ENCODE data around the gene TADA3. TPM values are rescaled to one million over a fixed set of nuclear protein-coding genes. Genes with fewer than 3 reads are reported as not detected.
A peak's percentile ranks its signal among the peaks of the same experiment; 100 is the strongest.

TADA3 gene
- total and polyA plus RNA-seq, 2 of the 4 experiments (the other 2 are of a cell fraction), result 68.0 to 83.0 TPM

GRCh38 chr3:9793161-9793781 is 998 bp upstream of the TADA3 start:
- Histone ChIP-seq H3K27me3 (ENCODE audit: control insufficient read depth, insufficient read depth, low read length) (no peaks in the 10 kb centered on the region), H3K56ac (ENCODE audit: extremely low read depth, insufficient read depth, low read length) (peak overlapping the region; percentile 96), H4K5ac (ENCODE audit: low read depth, low read length) (peak overlapping the region; percentile 90), H4K8ac (ENCODE audit: low read depth in 2 of 2, low read length in 2 of 2) (peak overlapping the region; percentile 84 to 88), H3K9me1 (ENCODE audit: insufficient read depth, low read length) (peaks cover 15% of the 10 kb centered on the region), H3K4me1 (ENCODE audit: control insufficient read depth, insufficient read depth, low read length) (peaks cover 9% of the 10 kb centered on the region), H2BK5ac (ENCODE audit: low read depth, low read length, poor library complexity, severe bottlenecking) (peak overlapping the region; percentile 85), H2BK20ac (ENCODE audit: low read depth, low read length) (no peak overlapping the region), H3K36me3 (ENCODE audit: control insufficient read depth, insufficient read depth, low read length) (peaks cover 33% of the 10 kb centered on the region), H2BK120ac (ENCODE audit: low read depth, low read length) (peak overlapping the region; percentile 28; the same call in 1 of the 2 replicates), H4K20me1 (ENCODE audit: insufficient read depth, low read length) (peaks cover 26% of the 10 kb centered on the region; the same call in 1 of the 2 replicates), H2AFZ (replicated peaks; ENCODE audit: low read length, poor library complexity) (peak overlapping the region; percentile 94), H3K23ac (ENCODE audit: low read depth, low read length) (peak overlapping the region; percentile 93), H2AK5ac (ENCODE audit: low read depth, low read length) (peak overlapping the region; percentile 100), H3K9me3 (ENCODE audit: control insufficient read depth, insufficient read depth, low read length) (no peaks in the 10 kb centered on the region), H3K79me1 (ENCODE audit: low read depth in 1 of 2, low read length in 2 of 2) (peaks cover 39 to 58% of the 10 kb centered on the region in 2 experiments), H2AK9ac (replicated peaks; ENCODE audit: low read depth, low read length, poor library complexity) (peak overlapping the region; percentile 95), H4K91ac (ENCODE audit: insufficient read depth, low read depth, low read length) (peak overlapping the region; percentile 87), H3K18ac (ENCODE audit: low read depth, low read length) (peak overlapping the region; percentile 26), H3K4ac (ENCODE audit: low read depth, low read length) (peak overlapping the region; percentile 97), H3K27ac (ENCODE audit: insufficient read depth, low read length) (peak overlapping the region; percentile 95), H3K4me3 (ENCODE audit: insufficient read depth, low read depth, low read length) (peak overlapping the region; percentile 88), H3K14ac (replicated peaks; ENCODE audit: low read depth, low read length) (peak overlapping the region; percentile 99), H2BK15ac (ENCODE audit: low read depth, low read length) (peak overlapping the region; percentile 54; the same call in 1 of the 3 replicates), H3K4me2 (ENCODE audit: low read depth, low read length) (peak overlapping the region; percentile 83), H3K9ac (ENCODE audit: low read depth, low read length) (peak overlapping the region; percentile 96)
- dilution Hi-C loops (cut with HindIII; ENCODE audit: low sequenced_read_pairs, unreplicated experiment) (no loop called here), intact Hi-C loops (cut with micrococcal nuclease) (loop anchor here (5.0 kb wide), 1 partner anchor 61 kb away; the partner anchor contains the start of gene BRPF1), in situ Hi-C loops (cut with MboI; ENCODE audit: low sequenced_read_pairs) (no loop called here)
- CTCF ChIA-PET, result interaction anchor here (0.7 to 0.9 kb wide), 2 partner anchors 71 to 78 kb away, joined by 3 to 5 read pairs; no protein-coding TSS in a partner anchor
- BruUV-seq (replicated peaks), result no TSS peak
- peak; percentile 14 for ATAC-seq (ENCODE audit: low read depth)
- POLR2A ChIA-PET (ENCODE audit: unreplicated experiment), result interaction anchor here (0.5 kb wide), 1 partner anchor 35 kb away, joined by 3 read pairs; no protein-coding TSS in a partner anchor
- peak; percentile 44 for DNase-seq
- 0% methylated on average over 5 of the region's 23 CpGs; no CpG with 5 or more reads in 1 of the 2 experiments for WGBS, 2 experiments (ENCODE audit: extremely low coverage in 2 of 2, insufficient read length in 1 of 2)
- TF ChIP-seq CHD1 (IDR thresholded peaks at IDR 0.05; ENCODE audit: low read depth, low read length), result no peak
- TF ChIP-seq SMC3 (IDR thresholded peaks at IDR 0.05; ENCODE audit: low read depth, low read length), result no peak
- TF ChIP-seq RFX5 (IDR thresholded peaks at IDR 0.05; ENCODE audit: low read depth, low read length), result no peak
- no peak for TF ChIP-seq RAD21 (IDR thresholded peaks at IDR 0.05; ENCODE audit: low read length)
- TF ChIP-seq POLR2A (IDR thresholded peaks at IDR 0.05; ENCODE audit: low read depth, low read length), result peak; percentile 13
- no peak for TF ChIP-seq CEBPB (IDR thresholded peaks at IDR 0.05; ENCODE audit: low read depth, low read length)
- peak; percentile 5; the same call in 1 of the 2 replicates for TF ChIP-seq MAZ (IDR thresholded peaks at IDR 0.05; ENCODE audit: borderline replicate concordance, low read depth, low read length)
- no peak for TF ChIP-seq ELK1 (IDR thresholded peaks at IDR 0.05; ENCODE audit: borderline replicate concordance, low read depth, low read length)
- TF ChIP-seq RCOR1 (IDR thresholded peaks at IDR 0.05; ENCODE audit: insufficient replicate concordance, low read length), result no peak

All from IMR-90 (cell line).